GM21576 (cell line): Measurements from ENCODE around the gene ITK.
A peak's percentile ranks its signal among the peaks of the same experiment; 100 is the strongest.
"Not testable (repeated sequence)": the region's sequence is repeated elsewhere in the genome, so short reads cannot be mapped to it uniquely, and the experiment has no call there.

ENCODE experiments used
- ATAC-seq: cut with Tn5 transposase; IDR thresholded peaks from one replicate; pipeline ENCODE4 v1.9.1; 2021; ENCODE audit warnings: mild to moderate bottlenecking, moderate library complexity; ENCODE audit not compliant: unreplicated experiment

The ITK gene

DNA sequence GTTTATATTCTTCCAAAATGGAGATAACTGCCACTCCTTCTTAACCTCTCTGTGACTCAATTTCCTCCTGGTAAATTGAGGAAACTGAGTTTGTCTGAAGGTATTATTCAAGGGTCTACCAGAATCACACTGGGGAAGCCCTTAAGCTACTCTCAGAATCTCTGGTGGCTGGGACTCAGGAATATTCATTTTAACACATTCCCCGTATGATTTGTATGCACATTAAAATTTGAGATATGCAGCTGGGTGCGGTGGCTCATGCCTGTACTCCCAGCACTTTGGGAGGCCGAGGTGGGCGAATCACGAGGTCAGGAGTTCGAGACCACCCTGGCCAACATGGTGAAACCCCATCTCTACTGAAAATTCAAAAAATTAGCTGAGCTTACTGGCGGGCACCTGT, 64.1 kb downstream of the ITK start:
- not testable (repeated sequence) for ATAC-seq

DNA sequence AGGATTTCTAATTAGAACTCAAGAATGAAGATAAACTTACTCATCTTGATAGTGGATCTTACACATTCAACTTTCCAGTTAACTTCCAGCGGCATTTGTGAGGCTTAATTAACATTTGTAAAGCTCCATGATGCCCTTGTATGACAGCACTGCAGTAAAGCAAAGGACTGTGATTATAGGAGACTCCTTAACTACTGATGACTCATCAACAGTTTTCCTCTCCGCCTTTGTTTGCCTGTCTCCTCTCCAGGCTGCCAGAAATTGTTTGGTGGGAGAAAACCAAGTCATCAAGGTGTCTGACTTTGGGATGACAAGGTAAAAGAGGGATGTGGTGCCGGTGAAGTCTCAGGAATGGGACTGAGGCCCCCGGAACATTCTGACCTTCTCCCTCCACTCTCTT, 64.8 kb downstream of the ITK start:
- no peak for ATAC-seq

DNA sequence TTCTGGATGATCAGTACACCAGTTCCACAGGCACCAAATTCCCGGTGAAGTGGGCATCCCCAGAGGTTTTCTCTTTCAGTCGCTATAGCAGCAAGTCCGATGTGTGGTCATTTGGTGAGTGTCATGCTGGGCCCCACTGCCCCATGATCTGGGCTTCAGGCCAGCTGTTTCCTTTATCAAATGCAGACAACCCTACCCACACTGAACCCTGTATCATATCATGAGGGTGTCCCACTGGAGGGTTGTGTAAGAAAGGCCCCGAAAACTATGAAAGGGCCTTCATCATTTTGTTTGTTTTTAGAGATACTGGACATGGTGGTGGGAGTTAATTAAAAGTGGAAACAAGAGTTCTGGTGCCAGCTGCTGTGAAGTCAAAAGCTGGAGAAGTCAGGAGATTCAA, 65.2 kb downstream of the ITK start:
- ATAC-seq: no peak

DNA sequence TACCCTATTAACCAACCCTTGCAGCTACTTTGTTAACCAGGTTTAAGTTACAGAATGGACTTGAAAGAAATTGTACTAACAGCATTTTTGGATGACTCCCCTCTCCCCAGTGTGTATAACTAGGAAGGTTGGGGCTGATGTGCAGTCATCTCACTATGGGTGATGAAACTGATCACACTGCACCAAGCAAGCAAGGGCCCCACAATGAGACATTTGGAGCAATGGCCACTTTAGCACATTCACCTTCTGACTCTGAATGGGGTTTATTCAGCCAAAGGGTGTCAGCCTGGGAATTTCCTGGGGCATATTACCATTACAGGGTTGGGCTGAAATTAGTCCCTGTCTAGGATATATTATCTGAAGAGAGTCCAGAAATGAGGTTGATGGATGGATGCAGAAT, 66.6 kb downstream of the ITK start:
- no peak for ATAC-seq

DNA sequence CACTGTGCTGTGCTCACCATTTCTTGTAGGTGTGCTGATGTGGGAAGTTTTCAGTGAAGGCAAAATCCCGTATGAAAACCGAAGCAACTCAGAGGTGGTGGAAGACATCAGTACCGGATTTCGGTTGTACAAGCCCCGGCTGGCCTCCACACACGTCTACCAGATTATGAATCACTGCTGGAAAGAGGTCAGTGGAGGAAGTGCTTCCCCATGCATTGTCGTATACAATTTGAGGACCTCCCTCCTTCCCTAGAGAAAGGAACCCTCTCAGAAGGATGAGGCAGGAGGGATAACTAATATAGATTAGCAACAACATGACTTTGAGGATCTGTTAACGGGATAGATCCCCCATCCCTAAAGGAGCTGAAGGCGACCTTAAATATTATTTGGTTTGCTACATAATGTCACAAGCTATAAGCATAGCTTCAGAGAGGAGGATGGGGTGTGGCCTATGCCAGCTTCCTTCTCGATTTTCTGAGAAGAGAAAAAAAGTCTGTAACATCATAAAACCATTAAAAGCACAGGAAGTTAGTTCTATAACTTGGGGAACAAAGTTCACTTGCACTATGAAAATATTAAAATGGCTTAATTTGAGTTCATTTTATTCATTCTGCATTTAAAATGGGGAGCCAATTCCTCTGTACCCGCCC, 68.3 kb downstream of the ITK start:
- ATAC-seq: no peak

DNA sequence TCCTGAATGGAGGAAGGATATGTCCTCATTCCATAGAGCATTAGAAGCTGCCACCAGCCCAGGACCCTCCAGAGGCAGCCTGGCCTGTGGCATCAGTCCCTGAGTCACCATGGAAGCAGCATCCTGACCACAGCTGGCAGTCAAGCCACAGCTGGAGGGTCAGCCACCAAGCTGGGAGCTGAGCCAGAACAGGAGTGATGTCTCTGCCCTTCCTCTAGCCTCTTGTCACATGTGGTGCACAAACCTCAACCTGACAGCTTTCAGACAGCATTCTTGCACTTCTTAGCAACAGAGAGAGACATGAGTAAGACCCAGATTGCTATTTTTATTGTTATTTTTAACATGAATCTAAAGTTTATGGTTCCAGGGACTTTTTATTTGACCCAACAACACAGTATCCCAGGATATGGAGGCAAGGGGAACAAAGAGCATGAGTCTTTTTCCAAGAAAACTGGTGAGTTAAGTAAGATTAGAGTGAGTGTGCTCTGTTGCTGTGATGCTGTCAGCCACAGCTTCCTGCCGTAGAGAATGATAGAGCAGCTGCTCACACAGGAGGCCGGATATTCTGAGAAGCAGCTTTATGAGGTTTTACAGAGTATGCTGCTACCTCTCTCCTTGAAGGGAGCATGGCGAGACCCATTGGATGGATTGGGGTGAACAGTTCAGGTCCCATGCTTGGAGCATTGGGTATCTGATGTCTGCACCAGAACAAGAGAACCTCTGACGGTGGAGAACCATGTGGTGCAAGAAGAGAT, 72.2 kb downstream of the ITK start:
- ATAC-seq: peak; percentile 93

DNA sequence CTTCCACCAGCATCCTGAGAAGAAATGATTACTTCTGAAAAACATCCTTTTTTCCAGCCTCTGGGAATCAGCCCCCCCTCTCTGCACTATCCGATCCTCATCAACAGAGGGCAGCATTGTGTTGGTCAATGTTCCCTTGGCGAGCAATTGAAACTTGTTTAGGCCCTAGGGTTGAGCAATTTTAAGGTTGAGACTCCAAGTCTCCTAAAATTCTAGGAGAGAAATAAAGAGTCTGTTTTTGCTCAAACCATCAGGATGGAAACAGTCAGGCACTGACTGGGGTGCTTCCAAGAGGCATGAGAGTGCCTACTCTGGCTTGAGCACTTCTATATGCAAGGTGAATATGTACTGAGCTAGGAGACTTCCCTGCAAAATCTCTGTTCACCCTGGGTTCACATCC, 72.9 kb downstream of the ITK start:
- ATAC-seq: peak; percentile 44

DNA sequence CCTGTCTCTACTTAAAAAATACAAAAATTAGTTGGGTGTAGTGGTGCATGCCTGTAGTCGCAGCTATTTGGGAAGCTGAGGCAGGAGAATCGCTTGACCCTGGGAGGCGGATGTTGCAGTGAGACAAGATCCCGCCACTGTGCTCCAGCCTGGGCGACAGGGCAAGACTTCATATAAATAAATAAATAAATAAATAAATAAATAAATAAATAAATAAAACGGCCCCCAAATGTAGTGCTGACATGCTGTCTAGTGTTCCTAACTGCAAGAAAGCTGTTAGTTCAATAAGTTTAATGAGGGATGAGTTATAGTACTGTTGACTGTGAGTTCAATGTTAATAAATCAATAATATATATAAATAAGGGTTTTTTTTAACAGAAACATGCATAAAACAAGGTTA, 77.8 kb downstream of the ITK start:
- no peak for ATAC-seq

DNA sequence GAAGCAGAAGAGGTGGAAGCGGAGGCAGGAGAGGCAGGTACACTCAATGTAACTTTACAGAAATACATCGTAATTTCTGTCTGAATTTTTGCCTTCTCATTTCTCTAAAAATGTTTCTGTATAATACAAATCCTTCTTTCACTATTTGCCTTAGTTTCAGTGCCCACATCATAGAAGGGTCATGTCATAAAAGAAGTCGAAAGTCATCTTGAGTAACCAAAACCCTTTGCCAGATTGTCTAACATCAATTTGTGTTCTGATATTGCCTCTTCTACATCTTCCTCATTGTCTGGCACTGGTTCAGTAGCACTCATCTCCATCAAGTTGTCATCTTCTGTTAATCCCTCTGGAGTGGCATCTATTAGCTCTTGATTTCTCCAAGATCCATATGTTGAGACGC, 79.1 kb downstream of the ITK start:
- no peak for ATAC-seq

DNA sequence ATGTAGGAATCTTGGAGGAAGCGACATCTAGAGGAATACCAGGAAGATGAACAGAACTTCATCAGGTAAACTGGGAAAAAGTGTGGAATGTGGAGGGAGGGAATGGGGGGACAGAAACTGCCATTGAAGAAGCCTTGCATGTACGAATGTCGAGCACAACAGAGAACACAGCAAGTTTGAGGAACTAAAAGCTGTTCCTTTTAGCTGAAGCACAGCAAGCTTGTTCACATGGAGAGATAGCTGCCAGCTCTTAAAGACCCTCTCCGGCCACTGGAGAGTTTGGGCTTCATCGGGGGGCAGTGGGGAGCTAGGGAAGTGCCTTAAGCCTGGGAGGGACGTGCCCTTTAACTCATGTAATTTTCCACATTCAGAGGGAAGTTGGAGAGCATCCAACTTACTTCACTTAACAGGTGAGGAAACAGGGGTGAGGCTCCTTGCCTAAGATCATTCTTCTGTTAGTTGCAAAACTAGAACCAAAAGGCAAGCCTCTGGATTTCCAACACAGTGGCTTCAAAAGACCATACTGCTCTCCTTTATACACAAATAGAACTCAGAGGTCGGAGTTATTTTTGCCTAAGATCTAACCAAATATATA, 83.0 kb downstream of the ITK start:
- ATAC-seq: no peak

DNA sequence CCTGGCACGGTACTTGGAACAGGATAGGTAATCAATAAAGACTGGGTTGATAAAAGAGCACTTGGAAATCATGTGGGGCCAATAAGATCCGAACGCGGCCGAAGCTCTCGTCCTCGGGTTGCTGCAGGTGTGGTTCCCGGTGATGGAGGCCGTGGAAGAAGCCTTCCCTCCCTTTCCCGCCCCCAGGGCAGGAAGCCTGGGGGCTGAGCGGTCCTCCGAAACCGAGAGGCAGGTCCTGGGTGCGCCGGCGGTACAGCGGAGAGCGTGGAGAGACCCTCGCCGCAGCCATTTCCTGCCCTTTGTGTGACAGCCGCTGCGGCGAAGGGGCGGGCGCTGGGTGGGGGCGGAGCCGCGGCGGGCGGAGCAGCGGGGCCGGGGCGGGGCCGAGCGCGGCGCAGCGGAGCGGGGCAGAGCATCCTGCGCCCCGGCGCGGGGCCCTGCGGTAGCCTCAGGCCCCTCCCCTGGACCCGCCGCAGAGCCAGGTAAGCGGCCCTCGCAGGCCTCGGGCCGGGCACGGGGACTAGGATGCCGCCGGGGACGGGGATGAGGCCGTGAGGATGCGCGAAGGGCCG, 85.2 kb downstream of the ITK start, which contains the start of gene CYFIP2:
Gene CYFIP2 (plus strand): TSS at position 410 of the 572 bp plus-strand sequence. CDS start 19,239 bp downstream, outside the sequence.
- peak; percentile 77 for ATAC-seq

DNA sequence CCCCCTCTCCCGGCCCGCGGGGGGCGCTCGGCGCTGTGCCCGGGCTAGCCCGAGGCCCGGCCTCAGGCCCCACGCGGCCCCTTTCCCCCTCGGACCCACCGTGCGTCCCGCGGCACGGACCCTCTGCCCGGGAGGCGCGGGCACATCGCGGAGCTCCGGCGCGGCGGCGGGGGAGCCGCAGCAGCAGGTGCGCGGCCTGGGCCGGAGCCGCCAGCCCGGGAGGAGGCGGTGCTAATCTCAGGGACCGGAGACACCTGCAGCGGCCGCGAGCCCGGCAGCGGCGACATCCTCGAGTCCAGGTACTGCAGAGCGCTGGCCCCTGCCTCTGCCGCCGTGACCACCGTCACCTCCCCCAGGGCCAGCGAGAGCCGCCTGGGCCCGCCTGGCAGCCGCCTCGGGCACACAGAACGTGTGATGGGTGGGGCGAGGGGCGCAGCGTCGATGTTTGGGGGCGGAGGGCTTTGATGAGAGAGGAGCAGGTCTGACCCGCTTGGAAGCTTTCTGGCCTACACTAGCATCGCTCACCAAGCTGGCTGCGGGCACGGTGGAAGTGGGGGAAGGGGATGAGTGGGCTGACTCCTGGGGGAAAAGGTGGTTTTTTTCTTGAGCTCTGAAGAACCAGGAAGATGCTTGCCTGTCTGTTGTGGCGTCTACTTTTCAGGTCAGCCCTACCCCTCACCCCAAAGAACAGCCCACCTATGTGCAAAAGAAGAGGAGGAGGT, 85.8 kb downstream of the ITK start:
- ATAC-seq: peak; percentile 44

DNA sequence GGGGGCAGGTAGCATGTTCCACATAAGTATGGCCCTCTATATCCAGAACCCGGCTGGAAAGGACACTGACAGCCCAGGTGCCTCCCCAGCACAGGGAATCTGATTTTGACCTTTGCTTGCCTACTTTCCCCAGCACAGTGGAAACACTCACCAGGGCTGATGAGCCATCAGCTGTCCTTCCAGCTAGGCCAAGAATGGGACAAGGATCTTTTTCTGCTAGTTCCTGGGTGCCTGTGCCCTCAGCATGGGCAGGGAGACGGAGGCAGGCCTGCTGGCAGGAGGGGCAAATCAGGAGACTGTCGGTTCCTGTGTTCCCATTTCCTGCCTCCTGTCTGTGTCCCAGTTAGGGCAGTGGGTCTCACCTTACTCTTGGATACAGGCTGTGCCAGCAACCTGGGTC, 86.4 kb downstream of the ITK start:
- ATAC-seq: no peak

DNA sequence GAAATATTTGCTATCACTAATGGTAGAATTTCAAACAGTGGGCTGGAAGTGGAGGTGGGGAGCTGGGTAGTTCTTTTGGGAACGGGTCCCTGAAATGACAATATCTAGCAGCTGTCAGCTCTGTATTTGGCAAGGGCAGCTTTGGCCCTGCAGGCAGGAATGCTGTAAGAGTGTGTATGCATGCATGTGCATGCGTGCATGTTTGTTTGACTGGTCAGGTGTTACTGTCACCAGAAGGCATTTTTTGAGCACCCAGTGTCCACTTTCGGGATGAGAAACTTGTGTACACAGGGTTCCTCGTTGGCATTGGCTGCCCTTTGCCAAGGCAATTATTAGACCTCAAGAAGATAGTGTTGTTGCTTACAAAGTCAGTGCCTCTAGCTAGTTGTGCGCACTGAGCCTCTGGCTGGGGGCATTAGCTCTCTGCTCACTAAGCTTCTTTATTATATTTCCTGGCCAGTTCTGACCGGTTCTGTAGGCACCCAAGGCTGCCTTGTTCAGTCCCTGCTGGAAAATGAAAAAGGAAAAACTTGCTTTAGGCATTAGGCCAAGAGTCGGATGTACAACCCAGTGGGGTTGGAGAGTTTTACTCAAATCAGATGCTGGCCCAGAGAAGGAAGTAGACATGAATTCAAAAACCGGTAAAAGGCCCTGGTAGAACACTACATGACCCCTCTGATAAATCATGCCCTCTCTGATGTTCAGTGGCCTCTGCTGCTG, 87.3 kb downstream of the ITK start:
- ATAC-seq: no peak

DNA sequence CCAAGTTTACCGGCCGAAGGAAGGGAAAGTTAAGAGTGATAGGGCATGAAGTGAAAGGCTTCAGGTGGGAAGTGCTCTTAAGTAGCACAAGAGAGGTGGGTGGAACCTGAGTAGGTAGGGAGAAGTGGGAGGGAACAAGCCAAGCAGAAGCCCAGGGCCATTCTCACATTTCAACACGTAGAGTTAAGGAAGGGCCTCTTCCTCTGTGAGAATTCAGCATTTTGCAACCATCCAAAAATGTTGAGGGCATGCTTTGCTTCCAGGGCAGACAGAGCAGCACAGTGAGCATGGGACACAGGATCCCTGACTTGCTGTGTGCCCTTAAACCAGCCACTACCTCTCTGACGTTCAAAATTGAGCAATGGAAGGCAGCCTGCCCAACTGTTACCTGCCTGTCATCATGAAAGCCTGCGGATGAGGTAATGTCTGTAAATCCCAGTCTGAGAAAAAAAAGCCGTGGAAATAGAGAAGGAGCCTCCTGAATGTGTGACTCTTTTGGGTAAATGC, 88.6 kb downstream of the ITK start:
- no peak for ATAC-seq

DNA sequence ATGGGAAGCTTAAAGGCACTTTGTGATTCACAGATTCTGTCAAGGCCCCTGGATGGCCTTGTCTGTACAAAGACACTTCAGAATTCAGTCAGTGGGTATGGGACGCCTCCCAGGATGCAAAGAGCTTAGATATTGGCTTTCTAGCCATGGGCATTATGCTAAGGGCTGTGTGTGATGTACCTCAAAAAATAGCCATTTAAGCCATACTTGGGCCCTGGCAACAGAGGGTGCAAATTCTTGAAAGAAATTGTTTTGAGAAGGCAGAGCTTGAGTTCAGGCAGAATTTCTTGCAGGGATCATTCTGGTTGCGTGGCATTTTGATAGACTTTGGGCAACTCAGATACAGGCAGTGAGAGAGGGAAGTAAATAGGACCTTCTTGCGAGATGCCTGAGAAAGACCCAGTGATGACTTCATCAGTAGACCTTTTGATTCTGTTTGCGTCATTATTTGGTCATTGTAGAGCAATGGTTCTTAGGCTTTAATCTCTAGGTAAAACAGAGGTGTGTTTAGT, 89.2 kb downstream of the ITK start:
- ATAC-seq: no peak

DNA sequence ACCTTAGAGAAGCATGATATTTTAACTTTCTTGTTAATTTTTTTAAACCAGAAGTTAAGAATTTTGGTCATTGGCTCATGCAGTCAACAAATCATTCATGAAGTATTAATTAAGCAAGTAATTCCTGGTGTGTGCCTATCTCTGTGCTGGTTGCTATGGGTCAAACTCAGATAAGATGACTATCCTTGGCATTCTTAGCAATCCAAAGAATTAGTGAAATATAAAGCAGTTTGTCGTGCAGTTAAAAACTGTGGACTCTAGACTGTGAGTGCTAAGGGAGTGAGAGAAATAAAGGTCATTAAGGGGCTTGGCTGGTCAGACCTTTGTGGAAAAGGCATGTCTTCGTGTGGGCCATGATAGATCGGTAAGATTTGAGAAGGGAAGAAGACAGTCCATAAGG, 90.1 kb downstream of the ITK start:
- ATAC-seq: no peak

DNA sequence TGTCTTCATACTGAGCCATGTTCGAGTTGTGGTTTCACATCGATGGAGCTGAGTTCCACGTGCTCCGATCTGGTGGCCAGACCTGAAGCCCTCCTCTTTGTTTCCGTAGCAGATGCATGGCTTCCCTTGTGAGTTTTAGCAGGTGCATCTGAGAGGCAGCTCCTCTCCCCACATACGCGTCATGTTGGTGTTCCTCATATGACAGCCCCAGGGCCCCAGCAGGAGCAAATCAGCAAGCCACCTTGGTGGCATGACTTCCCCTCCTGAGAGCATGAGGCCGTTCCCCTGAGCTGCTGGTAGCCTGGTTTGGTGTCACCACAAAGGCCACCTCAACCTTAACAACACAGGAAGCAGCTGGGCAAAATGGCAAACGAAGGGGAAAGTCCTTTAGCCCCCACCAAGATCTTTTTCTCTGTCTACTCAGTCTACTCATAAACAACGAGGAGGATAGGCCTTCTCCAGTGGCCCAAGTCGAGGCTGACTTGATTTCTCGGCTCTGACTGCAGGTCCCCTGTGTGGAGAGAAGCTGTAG, 91.2 kb downstream of the ITK start:
- ATAC-seq: peak; percentile 79

DNA sequence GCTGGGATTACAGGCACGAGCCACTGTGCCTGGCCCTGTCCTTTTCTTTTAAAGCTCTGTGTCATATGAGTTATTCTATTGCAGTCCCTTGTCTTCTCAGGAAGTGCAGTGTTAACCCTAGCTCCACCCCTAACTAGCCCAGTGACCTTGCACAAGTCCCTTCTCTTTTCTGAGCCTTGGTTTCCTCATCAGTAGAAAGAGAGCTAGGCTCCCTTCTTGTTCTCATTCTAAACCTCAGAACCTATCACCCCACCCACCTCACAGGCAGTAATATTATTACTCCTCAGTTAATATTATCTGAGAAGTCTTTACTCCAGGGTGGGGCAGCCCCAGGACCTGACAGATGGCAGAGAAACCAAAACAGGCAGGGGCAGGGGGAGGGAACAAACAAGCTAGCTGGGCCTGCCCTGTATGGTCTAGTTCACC, 92.5 kb downstream of the ITK start:
- ATAC-seq: peak; percentile 48

DNA sequence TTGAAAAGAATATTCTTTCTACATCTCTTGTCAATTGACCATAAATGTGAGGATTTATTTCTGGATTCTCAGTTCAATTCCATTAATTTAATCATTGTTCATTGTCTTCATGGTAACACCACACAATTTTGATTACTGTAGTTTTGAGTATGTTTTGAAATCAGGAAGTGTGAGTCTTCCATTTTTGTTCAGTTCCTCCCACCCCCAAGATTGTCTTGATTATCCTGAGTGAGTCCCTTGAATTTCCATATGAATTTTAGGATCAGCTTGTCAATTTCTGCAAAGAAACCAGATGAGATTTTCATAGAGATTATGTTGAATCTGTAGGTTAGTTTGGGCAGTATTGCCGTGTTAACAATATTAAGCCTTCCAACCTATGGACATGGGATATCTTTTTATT, 94.8 kb downstream of the ITK start:
- no peak for ATAC-seq
